Astrocyte (in vitro differentiated cells and primary cell): ENCODE results near the gene PDE6B. TPM values are rescaled to one million over a fixed set of nuclear protein-coding genes. Genes with fewer than 3 reads are reported as not detected.

Experiments used
- DNase-seq: peaks from one replicate; pipeline ENCODE4 v3.0.0-alpha.2; 2010; ENCODE audit warnings: low read depth
- FAIRE-seq: peaks from 2 replicates; lab custom pipeline; 2011; peaks lifted over from hg19 to GRCh38; lab: Jason Lieb, UNC
- H2AFZ ChIP-seq: 2 replicates; pipeline ENCODE4 v1.6.0; 2012; ENCODE audit warnings: low read depth, low read length, inconsistent platforms
- H3K27ac ChIP-seq: 2 replicates; pipeline ENCODE4 v1.5.1; 2011; ENCODE audit warnings: low read depth, low read length, inconsistent platforms
- H3K27me3 ChIP-seq: 2 replicates; pipeline ENCODE4 v1.6.0; 2011; ENCODE audit warnings: low read length, inconsistent platforms; ENCODE audit not compliant: insufficient read depth
- H3K36me3 ChIP-seq: 2 replicates; pipeline ENCODE4 v1.5.1; 2011; ENCODE audit warnings: low read length, inconsistent platforms; ENCODE audit not compliant: insufficient read depth
- H3K4me1 ChIP-seq: 2 replicates; pipeline ENCODE4 v1.5.1; 2011; ENCODE audit warnings: low read length, inconsistent platforms; ENCODE audit not compliant: insufficient read depth
- H3K4me2 ChIP-seq: 2 replicates; pipeline ENCODE4 v1.6.0; 2012; ENCODE audit warnings: low read length, inconsistent platforms
- H3K4me3 ChIP-seq: 2 replicates; pipeline ENCODE4 v1.5.1; 2011; ENCODE audit warnings: low read depth, mild to moderate bottlenecking, low read length, inconsistent platforms; ENCODE audit not compliant: insufficient read depth
- H3K79me2 ChIP-seq: 2 replicates; pipeline ENCODE4 v1.6.0; 2012; ENCODE audit warnings: mild to moderate bottlenecking, low read length, inconsistent platforms; ENCODE audit not compliant: insufficient read depth
- H3K9ac ChIP-seq: 2 replicates; pipeline ENCODE4 v1.6.0; 2012; ENCODE audit warnings: mild to moderate bottlenecking, low read length, inconsistent platforms
- H3K9me3 ChIP-seq: 2 replicates; pipeline ENCODE4 v1.5.1; 2012; ENCODE audit warnings: low read depth, mild to moderate bottlenecking, low read length, inconsistent platforms; ENCODE audit not compliant: insufficient read depth
- H4K20me1 ChIP-seq: 2 replicates; pipeline ENCODE4 v1.6.0; 2012; ENCODE audit warnings: low read length, inconsistent platforms; ENCODE audit not compliant: insufficient read depth
- H3K27ac Mint-ChIP-seq: one replicate; pipeline ENCODE4 v1.8.0; 2021; ENCODE audit warnings: mild to moderate bottlenecking, mixed read lengths; ENCODE audit not compliant: unreplicated experiment
- H3K27me3 Mint-ChIP-seq: one replicate; pipeline ENCODE4 v1.8.0; 2021; ENCODE audit warnings: low read depth, mixed read lengths; ENCODE audit not compliant: unreplicated experiment
- H3K36me3 Mint-ChIP-seq: one replicate; pipeline ENCODE4 v1.8.0; 2021; ENCODE audit warnings: low read depth, mixed read lengths; ENCODE audit not compliant: unreplicated experiment
- H3K4me1 Mint-ChIP-seq: one replicate; pipeline ENCODE4 v1.8.0; 2021; ENCODE audit warnings: low read depth, mixed read lengths; ENCODE audit not compliant: unreplicated experiment
- H3K4me3 Mint-ChIP-seq: one replicate; pipeline ENCODE4 v1.8.0; 2021; ENCODE audit warnings: mild to moderate bottlenecking, moderate library complexity, mixed read lengths; ENCODE audit not compliant: unreplicated experiment
- H3K9me3 Mint-ChIP-seq: one replicate; pipeline ENCODE4 v1.8.0; 2021; ENCODE audit warnings: mild to moderate bottlenecking, mixed read lengths; ENCODE audit not compliant: unreplicated experiment
- CTCF ChIP-seq: IDR thresholded peaks from 2 replicates; pipeline ENCODE4 v1.5.1; 2011; ENCODE audit warnings: low read depth, mild to moderate bottlenecking, inconsistent platforms, low read length, moderate library complexity; ENCODE audit not compliant: insufficient read depth
- EZH2 ChIP-seq: IDR thresholded peaks from 2 replicates; pipeline ENCODE4 v1.6.1; 2012; ENCODE audit warnings: mild to moderate bottlenecking, low read length, inconsistent platforms; ENCODE audit not compliant: insufficient read depth
- total RNA-seq: library from RNA; stranded (reverse); gene quantifications from 2 replicates; pipeline ENCODE4 v1.2.1, GENCODE V29; 2021

PDE6B gene
- total RNA-seq, 1 donor from 2014 or later, result 2.8 TPM

GRCh38 chr4:598925-599324 is 26.4 kb upstream of the PDE6B start:
- Histone ChIP-seq H3K9ac (no peak overlapping the region), H3K4me1 (no peaks in the 10 kb centered on the region), H2AFZ (no peak overlapping the region), H3K36me3 (no peaks in the 10 kb centered on the region), H4K20me1 (no peaks in the 10 kb centered on the region), H3K27me3 (no peaks in the 10 kb centered on the region), H3K79me2 (no peaks in the 10 kb centered on the region), H3K4me2 (no peak overlapping the region), H3K27ac (no peak overlapping the region), H3K9me3 (no peaks in the 10 kb centered on the region), H3K4me3 (no peak overlapping the region)
- no peak overlapping the region for H3K4me3 Mint-ChIP-seq
- TF ChIP-seq EZH2 (no peak), CTCF (no peak)
- DNase-seq (no peak), FAIRE-seq (no peak)
- peaks cover 11% of the 10 kb centered on the region for H3K4me1 Mint-ChIP-seq
- peaks cover 10% of the 10 kb centered on the region for H3K9me3 Mint-ChIP-seq
- H3K36me3 Mint-ChIP-seq, result peaks cover 3% of the 10 kb centered on the region
- no peak overlapping the region for H3K27ac Mint-ChIP-seq
- peaks cover 41% of the 10 kb centered on the region for H3K27me3 Mint-ChIP-seq

- Histone ChIP-seq H2AFZ (no peak overlapping the region), H3K9me3 (no peaks in the 10 kb centered on the region), H3K27me3 (no peaks in the 10 kb centered on the region), H3K4me2 (no peak overlapping the region), H3K79me2 (no peaks in the 10 kb centered on the region), H3K36me3 (no peaks in the 10 kb centered on the region), H3K4me3 (no peak overlapping the region), H4K20me1 (no peaks in the 10 kb centered on the region), H3K4me1 (no peaks in the 10 kb centered on the region), H3K27ac (no peak overlapping the region), H3K9ac (no peak overlapping the region)
- Mint-ChIP-seq H3K36me3 (peaks cover 3% of the 10 kb centered on the region), H3K27me3 (peaks cover 34% of the 10 kb centered on the region), H3K4me3 (no peak overlapping the region), H3K27ac (no peak overlapping the region), H3K9me3 (peaks cover 4% of the 10 kb centered on the region), H3K4me1 (peaks cover 11% of the 10 kb centered on the region)
- FAIRE-seq (no peak), DNase-seq (no peak)
- TF ChIP-seq CTCF (no peak), EZH2 (no peak)
Observed at GRCh38 chr4:600166-600565, 25.2 kb upstream of the PDE6B start.

- Histone ChIP-seq H3K9ac (no peak overlapping the region), H3K9me3 (no peaks in the 10 kb centered on the region), H3K36me3 (no peaks in the 10 kb centered on the region), H3K27me3 (no peaks in the 10 kb centered on the region), H3K4me1 (no peaks in the 10 kb centered on the region), H3K79me2 (no peaks in the 10 kb centered on the region), H3K4me2 (no peak overlapping the region), H2AFZ (no peak overlapping the region), H3K27ac (no peak overlapping the region), H4K20me1 (no peaks in the 10 kb centered on the region), H3K4me3 (no peak overlapping the region)
- Mint-ChIP-seq H3K27me3 (peaks cover 35% of the 10 kb centered on the region), H3K4me1 (peaks cover 11% of the 10 kb centered on the region), H3K36me3 (peaks cover 3% of the 10 kb centered on the region), H3K27ac (no peak overlapping the region), H3K9me3 (peaks cover 4% of the 10 kb centered on the region), H3K4me3 (no peak overlapping the region)
- no peak for DNase-seq
- no peak for FAIRE-seq
- TF ChIP-seq EZH2, result no peak
Observed at GRCh38 chr4:600850-601515, 24.4 kb upstream of the PDE6B start.
